CD1c-positive myeloid dendritic cell (primary cell): Measurements from ENCODE around the gene SPG11.
"Not testable (repeated sequence)": the region's sequence is repeated elsewhere in the genome, so short reads cannot be mapped to it uniquely, and the experiment has no call there.

ENCODE experiments used
- DNase-seq: peaks from one replicate; pipeline ENCODE4 v3.0.0-alpha.2; 2016; ENCODE audit errors: extremely low spot score

The SPG11 gene

DNA sequence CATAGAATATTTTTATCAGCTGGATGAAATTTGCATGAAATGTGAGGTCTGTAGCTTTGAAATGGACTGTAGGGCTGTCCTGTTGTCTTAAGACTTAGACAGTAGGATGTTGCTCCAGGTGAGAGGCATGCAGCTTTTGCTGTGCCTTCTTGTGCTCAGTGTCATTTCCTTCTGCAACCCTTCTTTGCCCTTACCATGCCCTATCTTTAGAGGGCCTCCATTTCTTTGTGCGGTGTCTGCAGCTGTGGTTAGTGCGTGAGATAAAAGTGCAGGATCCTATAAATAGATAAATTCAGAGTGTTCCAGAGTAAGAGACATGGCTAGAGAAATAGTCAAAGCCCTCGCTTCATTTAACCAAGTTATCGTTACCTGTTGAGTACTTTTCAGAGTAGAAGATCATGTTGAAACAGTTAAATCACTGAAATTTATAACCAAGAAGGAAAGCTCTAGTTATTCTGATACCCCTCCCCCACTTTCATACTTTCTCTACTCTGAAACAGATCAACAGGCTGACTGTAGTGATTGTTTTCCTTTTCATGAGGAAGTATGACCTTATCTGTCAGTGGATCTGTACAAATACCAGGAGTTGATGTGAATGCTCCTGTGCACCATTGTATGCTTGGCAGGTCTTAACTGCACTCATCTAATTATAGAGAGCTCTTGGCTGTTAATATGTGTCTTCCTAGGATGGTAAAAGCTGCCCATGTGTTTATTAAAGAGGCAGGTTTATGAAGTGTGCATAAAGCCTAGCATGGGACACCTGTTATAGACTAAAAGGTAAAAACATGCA is 108.3 kb downstream of the SPG11 start:
- DNase-seq, result no peak

DNA sequence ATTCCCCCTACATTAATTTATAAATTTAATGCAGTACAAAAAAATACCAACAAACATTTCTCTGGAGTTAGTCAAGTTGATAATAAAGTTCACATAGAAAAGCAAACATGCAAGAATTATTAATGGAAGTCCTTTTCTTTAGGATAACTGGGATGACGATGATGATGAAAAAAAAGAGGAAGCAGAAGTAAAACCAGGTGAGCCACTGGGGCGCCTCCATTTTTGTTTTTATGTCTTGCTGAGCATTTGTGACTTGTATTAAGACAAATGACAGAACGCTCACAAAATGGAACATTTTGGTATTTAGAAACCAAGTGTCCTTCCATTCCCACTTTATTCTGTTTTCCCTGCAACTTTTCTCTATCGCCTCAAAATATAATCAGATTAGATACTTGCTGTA is 112.7 kb downstream of the SPG11 start:
- DNase-seq, result peak; percentile 13

DNA sequence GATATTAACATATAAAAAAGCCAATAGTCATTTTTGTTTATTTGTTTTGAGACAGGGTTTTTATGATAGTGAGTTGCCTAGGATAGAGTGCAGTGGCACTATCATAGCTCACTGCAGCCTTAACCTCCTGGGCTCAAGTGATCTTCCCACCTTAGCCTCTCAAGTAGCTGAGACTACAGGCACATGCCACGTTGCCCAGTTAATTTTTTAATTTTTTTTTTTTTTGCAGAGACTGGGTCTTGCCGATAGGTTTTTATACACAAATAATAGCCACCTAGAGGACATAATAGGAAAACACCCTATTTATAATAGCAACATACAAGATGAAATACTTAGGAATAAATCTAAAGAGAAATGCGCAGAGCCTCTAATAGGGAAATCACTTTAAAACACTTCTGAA is 113.2 kb downstream of the SPG11 start:
- DNase-seq, result peak; percentile 37

- DNase-seq, result not testable (repeated sequence)
These were observed 114.3 kb downstream of the SPG11 start for GRCh38 chr15:44549152-44549551.

GRCh38 chr15:44545913-44546802 is 117.3 kb downstream of the SPG11 start:
- DNase-seq, result peak; percentile 49

DNA sequence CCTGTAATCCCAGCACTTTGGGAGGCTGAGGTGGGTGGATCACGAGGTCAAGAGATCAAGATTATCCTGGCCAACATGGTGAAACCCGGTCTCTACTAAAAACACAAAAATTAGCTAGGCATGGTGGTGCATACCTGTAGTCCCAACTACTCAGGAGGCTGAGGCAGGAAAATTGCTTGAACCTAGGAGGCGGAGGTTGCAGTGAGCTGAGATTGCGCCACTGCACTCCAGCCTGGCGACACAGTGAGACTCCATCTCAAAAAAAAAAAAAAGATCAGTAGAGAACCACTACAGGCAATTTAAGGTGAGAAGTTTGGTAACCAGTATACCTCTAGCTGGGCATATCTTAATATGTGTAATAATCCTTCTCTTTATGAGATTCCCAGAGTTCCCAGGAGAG is 118.7 kb downstream of the SPG11 start:
- DNase-seq, result not testable (repeated sequence)

DNA sequence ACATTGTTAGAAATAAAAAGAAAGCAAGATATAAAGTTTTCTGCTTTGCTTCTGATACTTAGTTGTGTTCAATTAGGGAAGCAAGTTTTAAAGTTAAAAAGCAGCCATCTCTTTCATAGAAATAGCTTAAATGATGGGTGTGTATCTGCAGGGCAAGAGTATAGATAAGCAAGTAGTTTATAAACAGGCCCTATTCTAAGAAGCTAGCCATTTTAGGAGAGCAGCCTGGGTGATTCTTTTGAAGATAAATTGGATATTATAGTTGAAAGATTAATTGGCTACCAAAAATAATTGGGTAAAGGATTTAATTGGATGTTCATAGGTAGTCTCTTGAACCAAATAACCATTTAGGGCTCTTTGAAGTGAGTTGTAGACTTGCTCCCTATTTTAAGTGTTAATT is 120.9 kb downstream of the SPG11 start:
- no peak for DNase-seq

DNA sequence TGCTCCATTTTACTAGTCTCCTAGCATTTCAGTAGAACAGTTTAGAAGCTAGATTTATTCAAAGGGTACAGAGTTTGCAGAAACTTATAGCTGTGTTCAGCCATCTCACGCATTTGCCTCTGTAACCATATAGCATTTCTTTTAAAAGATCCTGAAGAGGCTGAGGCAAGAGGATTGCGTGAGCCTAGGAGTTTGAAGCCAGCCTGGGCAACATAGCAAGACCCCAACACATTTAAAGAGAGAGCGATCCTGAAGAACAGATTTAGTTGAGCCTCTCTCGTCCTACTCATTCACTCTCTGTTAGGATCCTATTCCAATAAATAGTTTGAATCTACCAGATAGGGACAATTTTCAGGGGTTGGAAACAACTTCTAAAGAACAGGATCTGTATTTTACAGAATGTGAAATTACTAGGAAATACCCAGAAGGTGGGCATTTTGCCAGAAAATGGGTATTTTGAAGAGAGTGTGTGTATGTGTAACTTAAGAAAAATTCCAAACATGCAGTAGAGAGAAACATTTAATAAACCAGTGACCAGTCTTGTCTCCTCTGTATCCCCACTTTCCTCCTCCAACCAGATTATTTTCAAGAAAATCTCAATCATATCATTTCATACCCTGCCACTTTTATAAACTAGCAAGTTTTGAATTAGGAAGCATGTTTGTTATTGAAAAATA is 122.0 kb downstream of the SPG11 start:
- DNase-seq, result no peak

DNA sequence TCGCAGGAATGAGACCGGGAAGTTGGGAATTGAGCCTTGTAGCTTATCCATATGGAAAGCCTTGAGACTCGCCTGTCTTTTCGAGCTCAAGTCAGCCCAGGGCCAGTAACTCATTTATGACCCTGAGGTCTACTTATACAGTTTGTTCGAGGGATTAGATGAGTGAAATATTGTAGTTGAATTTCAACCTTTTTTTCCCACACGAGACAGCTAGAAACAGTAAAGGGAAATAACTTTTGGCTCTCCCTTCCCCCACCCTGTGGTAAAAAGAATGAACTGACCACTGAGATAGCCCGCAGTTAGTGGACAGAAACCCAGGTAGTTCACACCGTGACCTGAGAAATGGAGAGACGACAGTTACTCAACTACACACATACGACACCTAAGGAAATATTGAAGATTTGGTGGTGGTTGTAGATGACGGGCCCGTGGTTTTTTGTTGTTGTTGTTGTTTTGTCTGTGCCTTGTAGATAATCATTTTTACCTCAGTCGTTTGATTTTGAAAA is 125.7 kb downstream of the SPG11 start:
- no peak for DNase-seq

- DNase-seq, result peak; percentile 97
These were observed 126.3 kb downstream of the SPG11 start, which contains the start of gene EIF3J for GRCh38 chr15:44536962-44537734. TSS of gene EIF3J (plus strand) at chr15:44537147. CDS start at chr15:44537195, 48 bp downstream.

DNA sequence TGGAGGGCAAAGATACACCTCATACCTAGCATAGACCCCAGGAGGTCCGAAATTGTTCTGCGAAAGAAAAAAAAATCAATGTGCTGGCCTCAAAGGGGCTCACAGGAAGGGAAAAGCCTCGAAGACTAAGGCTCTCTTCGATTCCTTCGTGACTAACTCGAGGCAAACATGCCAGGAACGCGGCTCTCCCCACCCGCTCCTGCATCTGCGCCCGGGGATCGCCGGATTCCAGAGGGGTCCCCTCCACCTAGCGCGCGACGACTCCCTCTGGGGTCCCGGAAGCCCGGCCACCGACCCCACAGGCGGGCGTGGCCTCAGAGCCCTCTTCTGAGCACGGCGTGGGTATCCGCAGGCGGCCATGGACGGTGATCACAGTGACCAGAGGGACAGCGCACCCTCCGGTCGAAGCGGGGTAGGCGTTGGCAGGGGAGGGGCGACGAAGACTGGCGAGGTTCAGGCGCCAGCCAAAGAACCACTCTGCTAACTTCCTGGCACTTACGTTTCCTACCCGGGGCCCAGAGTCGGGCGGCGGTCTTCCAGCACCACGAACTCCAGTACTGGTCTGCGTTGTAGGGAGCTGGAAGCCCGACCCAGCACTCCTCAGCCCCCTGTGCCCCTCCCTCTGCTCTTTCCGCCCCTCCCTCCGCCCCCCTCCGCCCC is 127.0 kb downstream of the SPG11 start:
- peak; percentile 91 for DNase-seq

DNA sequence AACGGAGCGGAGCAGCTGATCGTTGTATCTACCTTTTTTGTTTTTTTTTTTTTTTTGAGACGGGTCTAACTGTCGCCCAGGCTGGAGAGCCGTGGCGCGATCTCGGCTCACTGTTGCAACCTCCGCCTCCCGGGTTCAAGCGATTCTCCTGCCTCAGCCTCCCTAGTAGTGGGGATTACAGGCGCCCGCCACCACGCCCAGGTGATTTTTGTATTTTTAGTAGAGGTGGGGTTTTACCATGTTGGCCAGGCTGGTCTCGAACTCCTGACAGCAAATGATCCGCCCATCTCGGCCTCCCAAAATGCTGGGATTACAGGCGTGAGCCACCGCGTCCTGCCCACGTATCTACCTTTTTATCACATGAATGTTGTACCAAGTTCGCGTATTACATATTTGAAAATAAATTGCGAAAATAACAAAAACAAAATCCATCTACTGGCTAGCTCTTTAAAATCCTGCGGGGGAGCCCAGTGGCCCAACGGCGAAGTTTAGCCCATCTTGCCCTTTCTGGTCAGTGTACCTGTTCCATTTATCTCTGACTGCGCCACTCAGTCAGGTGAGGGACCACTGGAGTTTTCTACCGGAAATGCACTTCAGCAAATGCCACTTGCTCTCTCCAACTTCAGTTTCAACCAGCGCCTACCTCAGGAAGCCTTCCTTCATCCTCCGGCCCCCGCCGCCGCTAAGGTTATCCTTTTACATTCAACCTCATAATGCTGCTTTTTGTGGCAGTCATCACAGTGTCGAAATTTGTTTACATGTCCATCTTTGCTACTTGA is 127.8 kb downstream of the SPG11 start:
- DNase-seq, result peak; percentile 19

DNA sequence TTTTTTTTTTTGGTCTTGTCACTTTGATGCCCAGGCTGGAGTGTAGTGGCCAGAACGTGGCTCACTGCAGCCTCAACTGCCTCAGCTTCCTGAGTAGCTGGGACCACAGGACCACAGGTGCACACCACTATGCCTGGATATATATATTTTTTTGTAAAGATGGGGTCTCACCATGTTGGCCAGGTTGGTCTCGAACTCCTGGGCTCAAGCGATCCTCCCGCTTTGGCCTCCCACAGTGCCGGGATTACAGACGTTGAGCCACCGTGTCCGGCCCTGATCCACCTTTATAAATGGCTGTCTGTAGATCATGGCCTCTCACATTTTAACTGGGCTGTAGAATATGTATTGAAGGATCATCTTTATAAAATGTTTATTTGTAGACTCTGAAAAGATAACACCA is 128.4 kb downstream of the SPG11 start:
- no peak for DNase-seq

- DNase-seq, result no peak
These were observed 130.8 kb downstream of the SPG11 start for GRCh38 chr15:44532689-44533088.

DNA sequence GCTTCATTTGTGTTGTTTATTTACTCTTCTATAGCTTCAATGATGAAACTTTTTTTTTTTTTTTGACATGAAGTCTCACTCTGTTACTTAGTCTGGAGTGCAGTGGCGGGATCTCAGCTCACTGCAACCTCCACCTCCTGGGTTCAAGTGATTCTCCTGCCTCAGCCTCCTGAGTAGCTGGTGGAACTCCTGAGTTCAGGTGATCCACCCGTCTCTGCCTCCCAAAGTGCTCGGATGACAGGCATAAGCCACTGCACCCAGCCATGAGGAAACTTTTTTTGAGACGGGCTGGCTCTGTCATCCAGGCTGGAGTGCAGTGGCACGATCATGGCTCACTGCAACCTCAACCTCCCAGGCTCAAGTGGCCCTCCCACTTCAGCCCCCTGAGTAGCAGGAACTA is 131.2 kb downstream of the SPG11 start:
- DNase-seq, result not testable (repeated sequence)

GRCh38 chr15:44530653-44531052 is 132.8 kb downstream of the SPG11 start:
- no peak for DNase-seq

DNA sequence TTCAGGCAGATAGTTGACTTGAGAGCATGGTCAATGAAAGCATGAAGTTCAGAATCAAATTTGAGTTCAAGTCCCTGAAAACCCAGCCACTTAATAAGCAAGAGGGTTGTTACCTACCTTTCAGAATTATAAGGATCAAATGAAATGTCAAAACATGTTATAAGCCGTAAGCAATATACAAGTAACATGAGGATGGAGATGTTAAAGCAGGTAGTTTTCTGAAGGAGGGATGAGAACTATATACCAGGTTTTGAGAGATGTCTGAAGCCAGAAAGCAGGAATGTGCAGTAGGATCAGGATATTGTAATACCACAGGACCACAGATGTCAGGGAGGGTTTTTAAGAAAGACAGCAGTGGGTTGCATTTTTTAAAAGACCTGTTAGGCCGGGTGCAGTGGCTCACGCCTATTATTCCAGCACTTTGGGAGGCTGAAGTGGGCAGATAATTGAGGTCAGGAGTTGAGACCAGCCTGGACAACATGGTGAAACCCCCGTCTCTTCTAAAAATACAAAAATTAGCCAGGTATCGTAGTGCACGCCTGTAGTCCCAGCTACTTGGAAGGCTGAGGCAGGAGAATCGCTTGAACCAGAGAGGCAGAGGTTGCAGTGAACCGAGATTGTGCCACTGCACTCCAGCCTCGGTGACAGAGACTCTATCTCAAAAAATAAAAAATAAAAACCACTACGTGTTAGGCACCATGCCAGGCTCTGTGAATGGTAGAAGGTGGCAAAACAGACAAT is 133.4 kb downstream of the SPG11 start:
- DNase-seq, result no peak

DNA sequence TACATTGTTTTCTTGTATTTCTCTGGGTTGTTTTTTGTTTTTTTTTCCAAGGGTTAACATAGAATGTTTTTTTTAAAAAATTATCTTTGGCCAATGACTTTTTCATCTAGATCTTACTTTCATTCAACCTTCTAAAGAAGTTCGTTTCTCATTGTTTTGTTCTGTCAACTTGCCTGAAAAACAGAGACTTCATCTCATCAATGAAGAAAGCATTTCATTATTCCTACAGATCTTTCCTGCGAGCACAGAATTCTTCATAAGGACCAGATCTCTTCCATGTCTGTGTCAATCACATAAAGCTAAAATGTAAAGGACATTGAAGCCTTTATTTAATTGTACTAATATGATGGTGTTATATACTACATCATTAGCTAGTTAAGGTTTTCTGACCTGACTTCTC is 136.2 kb downstream of the SPG11 start:
- no peak for DNase-seq

DNA sequence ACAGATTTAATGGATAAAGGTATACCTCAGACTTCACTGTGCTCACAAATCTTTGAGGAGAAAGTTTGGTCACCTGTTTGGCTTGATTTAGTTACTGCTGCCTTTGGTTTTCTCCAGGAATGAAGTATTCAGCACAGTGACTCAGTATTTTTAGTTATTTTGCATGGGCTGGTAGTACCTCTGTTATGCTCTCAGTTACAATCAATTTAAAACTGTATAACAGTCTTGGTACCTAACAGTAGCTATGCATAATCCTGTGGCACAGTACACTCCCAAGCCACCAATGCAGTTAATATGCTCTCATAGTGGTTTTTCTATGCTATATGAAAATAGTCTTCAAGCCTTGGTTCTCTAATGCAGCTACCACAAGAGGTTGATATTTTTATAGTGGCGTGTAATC is 138.4 kb downstream of the SPG11 start:
- no peak for DNase-seq
